HepG2 (cell line): Measurements from ENCODE around the gene EXOSC7. TPM values are rescaled to one million over a fixed set of nuclear protein-coding genes. Genes with fewer than 3 reads are reported as not detected.

Experiments used
- ATAC-seq: fragments of 200-7000 bp; cut with Tn5 transposase; 3 replicates; pipeline ENCODE4 v1.9.1; 2020; ENCODE audit warnings: mild to moderate bottlenecking, moderate library complexity
- BruUV-seq: library from RNA; stranded (reverse); fragments of 400-500 nt; replicated peaks from 2 replicates; lab custom pipeline; 2021; lab: Mats Ljungman, UMichigan
- CTCF ChIA-PET: fragments of 300-600 bp; formaldehyde crosslinking; extraction: SDS; loops from one replicate; lab custom pipeline; 2021; ENCODE audit warnings: low total read pairs, inconsistent platforms, low intra/inter-chr PET ratio; lab: Yijun Ruan, JAX
- POLR2A ChIA-PET: fragments of 350-600 bp; sonication (Branson Sonifier 250); formaldehyde crosslinking; loops from one replicate; lab custom pipeline; 2020; ENCODE audit warnings: antibody characterized with exemption, inconsistent platforms; lab: Yijun Ruan, JAX
- DNase-seq: peaks from one replicate; pipeline ENCODE4 v3.0.0-alpha.2; 2015; ENCODE audit warnings: low spot score
- FAIRE-seq: peaks from 3 replicates; lab custom pipeline; 2011; peaks lifted over from hg19 to GRCh38; lab: Jason Lieb, UNC
- H2AFZ ChIP-seq: one replicate; pipeline ENCODE4 v1.6.1; 2011; ENCODE audit warnings: low read length, inconsistent platforms
- H3K27ac ChIP-seq: fragments of 300-600 bp; 3 replicates; pipeline ENCODE4 v1.8.0; 2011; ENCODE audit warnings: mixed run types, mild to moderate bottlenecking, mixed read lengths, low read length, inconsistent platforms; ENCODE audit not compliant: insufficient read depth; ENCODE audit errors: extremely low read length
- H3K27me3 ChIP-seq, 2 experiments: fragments of 200-600 bp in 1 of 2; 2 replicates in 1 of 2; 3 replicates in 1 of 2; pipeline versions ENCODE4 v1.6.0 to v1.8.0; 2011; ENCODE audit warnings: low read length in 2 of 2, mild to moderate bottlenecking in 2 of 2, moderate library complexity in 2 of 2, inconsistent platforms in 1 of 2; ENCODE audit not compliant: insufficient read depth in 2 of 2, control insufficient read depth in 1 of 2
- H3K36me3 ChIP-seq, 2 experiments: fragments of 200-600 bp in 1 of 2; replicated peaks in 1 of 2; 2 replicates in 1 of 2; 3 replicates in 1 of 2; pipeline versions ENCODE4 v1.5.1 to v1.8.0; 2011; ENCODE audit warnings: low read length in 2 of 2, inconsistent platforms in 1 of 2; ENCODE audit not compliant: insufficient read depth in 2 of 2, control insufficient read depth in 1 of 2
- H3K4me1 ChIP-seq: 2 replicates; pipeline ENCODE4 v1.5.1; 2012; ENCODE audit warnings: low read length, inconsistent platforms; ENCODE audit not compliant: insufficient read depth
- H3K4me2 ChIP-seq: 2 replicates; pipeline ENCODE4 v1.6.0; 2011; ENCODE audit warnings: low read depth, low read length, inconsistent platforms
- H3K4me3 ChIP-seq, 3 experiments: fragments of 200-600 bp in 1 of 3; sonication (generic), shearing (Covaris generic) in 1 of 3; replicated peaks in 1 of 3; 2 replicates each; pipeline ENCODE4 v1.5.1; 2011 to 2016; ENCODE audit warnings: low read length in 3 of 3, inconsistent platforms in 2 of 3, low read depth in 2 of 3, mild to moderate bottlenecking in 2 of 3, control low read depth in 1 of 3, mixed read lengths in 1 of 3; ENCODE audit not compliant: insufficient read depth in 1 of 3
- H3K79me2 ChIP-seq: one replicate; pipeline ENCODE4 v1.6.1; 2011; ENCODE audit warnings: low read length, inconsistent platforms; ENCODE audit not compliant: insufficient read depth
- H3K9ac ChIP-seq: 2 replicates; pipeline ENCODE4 v1.6.0; 2011; ENCODE audit warnings: mild to moderate bottlenecking, low read depth, low read length, inconsistent platforms; ENCODE audit not compliant: insufficient read depth
- H3K9me3 ChIP-seq: 2 replicates; pipeline ENCODE4 v1.5.1; 2012; ENCODE audit warnings: mild to moderate bottlenecking, low read length
- H4K20me1 ChIP-seq: 2 replicates; pipeline ENCODE4 v1.6.0; 2011; ENCODE audit warnings: inconsistent platforms, mild to moderate bottlenecking, low read length, moderate library complexity; ENCODE audit not compliant: insufficient read depth
- AHDC1 ChIP-seq: sonication (generic); formaldehyde crosslinking; IDR thresholded peaks from 2 replicates; pipeline ENCODE4 v1.5.1; 2020; ENCODE audit warnings: mild to moderate bottlenecking, missing genetic modification reagents, borderline replicate concordance
- CBX1 ChIP-seq: IDR thresholded peaks from one replicate; pipeline ENCODE4 v1.6.1; 2016; ENCODE audit warnings: antibody characterized with exemption, low read depth
- CEBPB ChIP-seq: IDR thresholded peaks from 2 replicates; pipeline ENCODE4 v1.6.1; 2011; ENCODE audit warnings: low read depth, low read length, improper control_type of control experiment, borderline replicate concordance
- E2F5 ChIP-seq: sonication (generic); formaldehyde crosslinking; conservative IDR thresholded peaks from 2 replicates; pipeline ENCODE4 v1.4.0; 2020; ENCODE audit warnings: missing genetic modification reagents
- KLF12 ChIP-seq: sonication (generic); formaldehyde crosslinking; IDR thresholded peaks from 2 replicates; pipeline ENCODE4 v1.4.0; 2020; ENCODE audit warnings: missing genetic modification reagents, borderline replicate concordance
- PPARG ChIP-seq: conservative IDR thresholded peaks from 2 replicates; pipeline ENCODE4 v1.6.1; 2016; ENCODE audit warnings: missing biosample characterization, missing genetic modification reagents
- TEAD2 ChIP-seq: sonication (generic); formaldehyde crosslinking; IDR thresholded peaks from 2 replicates; pipeline ENCODE4 v1.9.0; 2021; ENCODE audit warnings: missing genetic modification reagents
- TFAP4 ChIP-seq: sonication (generic); IDR thresholded peaks from 2 replicates; pipeline ENCODE4 v1.6.1; 2016; ENCODE audit warnings: low read depth, borderline replicate concordance
- ZFP82 ChIP-seq: sonication (generic); formaldehyde crosslinking; IDR thresholded peaks from 2 replicates; pipeline ENCODE4 v1.5.1; 2020; ENCODE audit warnings: mild to moderate bottlenecking, missing genetic modification reagents, borderline replicate concordance
- WGBS: methylation state at CpG from one replicate; pipeline ENCODE4 v1.1.6; 2017; ENCODE audit warnings: low lambda C conversion rate; 5-methylcytosine and 5-hydroxymethylcytosine counted together
- in situ Hi-C: cut with HindIII; loops from 2 replicates; pipeline ENCODE4 v1.10.0; 2017; ENCODE audit warnings: low pct_unique_long_range_greater_than_20kb; ENCODE audit not compliant: extremely low pct_ligation_motif_present
- intact Hi-C: fragments of 100-400 bp; cut with micrococcal nuclease; formaldehyde crosslinking; loops from one replicate; pipeline ENCODE4 v1.10.0; 2022; ENCODE audit not compliant: unreplicated experiment
- polyA plus RNA-seq, 8 experiments: library from polyadenylated mRNA; depleted of rRNA in 3 of 8; stranded (reverse) in 7 of 8; unstranded in 1 of 8; fragments of >200 nt; fragmentation: Illumina TruSeq in 4 of 8; extraction: Trizol in 4 of 8; gene quantifications; 2 replicates each; pipeline versions ENCODE4 v1.2.1 to v1.2.3, GENCODE V29; 2011 to 2016; ENCODE audit warnings: low read depth in 4 of 8, missing spikeins in 1 of 8, mixed read lengths in 1 of 8; ENCODE audit not compliant: insufficient read depth in 1 of 8
- total RNA-seq, 5 experiments: library from RNA; depleted of rRNA; stranded (reverse); fragments of >200 nt; fragmentation: Illumina TruSeq; extraction: Trizol; gene quantifications; 2 replicates each; pipeline ENCODE4 v1.2.3, GENCODE V29; 2016; ENCODE audit warnings: low read depth in 1 of 5

Gene EXOSC7
- total and polyA plus RNA-seq, 2 of the 13 experiments (the other 11 are each of a cell fraction or from before 2014, with no cell fraction given) = 68.3 to 74.7 TPM

- no peak for TF ChIP-seq AHDC1
- TF ChIP-seq E2F5 = no peak
- TF ChIP-seq PPARG (CRISPR knock-in tag) = no peak
- no peak for TF ChIP-seq CEBPB
- no peak for TF ChIP-seq TEAD2
- no peak for TF ChIP-seq CBX1
- no peak for TF ChIP-seq KLF12 (CRISPR knock-in tag)
- TF ChIP-seq, all 625 proteins: peak for 0
Measured at GRCh38 chr3:44982817-44983216, 6.8 kb downstream of the EXOSC7 start (continued).

GRCh38 chr3:44983484-44983941, 7.5 kb downstream of the EXOSC7 start:
- Histone ChIP-seq H3K4me2 (no peak overlapping the region), H4K20me1 (peaks cover 18% of the 10 kb centered on the region), H3K9ac (no peak overlapping the region), H3K4me3 (no peak overlapping the region), H3K27me3 (no peaks in the 10 kb centered on the region), H3K79me2 (peaks cover 81% of the 10 kb centered on the region), H3K36me3 (peaks cover 2 to 5% of the 10 kb centered on the region in 2 experiments; a peak in 4 of 5 replicates), H3K27ac (no peak overlapping the region), H2AFZ (no peak overlapping the region), H3K4me1 (peaks cover 55% of the 10 kb centered on the region), H3K9me3 (no peaks in the 10 kb centered on the region)
- in situ Hi-C loops = no loop called here
- intact Hi-C loops = no loop called here
- BruUV-seq = no TSS peak
- POLR2A ChIA-PET = no interaction called here
- no peak for FAIRE-seq
- 92% methylated on average over 1 of the region's 1 CpG for WGBS
- TF ChIP-seq TFAP4 (peak; percentile 16; the same call in 1 of the 2 replicates), ZFP82 (CRISPR knock-in tag) (no peak)
- no peak for DNase-seq
- CTCF ChIA-PET = no interaction called here
- peak; percentile 49; the same call in 1 of the 3 replicates for ATAC-seq
